D341Med (cell line): ENCODE measurements around the gene RALGAPA2.
A peak's percentile ranks its signal among the peaks of the same experiment; 100 is the strongest.

Experiments used
- DNase-seq: peaks from one replicate; pipeline ENCODE4 v3.0.0; 2012; ENCODE audit warnings: low spot score

RALGAPA2 gene

GRCh38 chr20:20399531-20400500 lies 312.6 kb downstream of the RALGAPA2 start:
- DNase-seq, result no peak

GRCh38 chr20:20398123-20398522 lies 314.3 kb downstream of the RALGAPA2 start:
- DNase-seq, result no peak

GRCh38 chr20:20396794-20397193 lies 315.6 kb downstream of the RALGAPA2 start:
- DNase-seq, result no peak

- no peak for DNase-seq
Measured at GRCh38 chr20:20395903-20396568, 316.4 kb downstream of the RALGAPA2 start.

- no peak for DNase-seq
Measured at GRCh38 chr20:20395087-20395486, 317.4 kb downstream of the RALGAPA2 start.

GRCh38 chr20:20393207-20394120 lies 319.0 kb downstream of the RALGAPA2 start:
- DNase-seq, result no peak

- no peak for DNase-seq
Measured at GRCh38 chr20:20391766-20392165, 320.7 kb downstream of the RALGAPA2 start.

- no peak for DNase-seq
Measured at GRCh38 chr20:20391115-20391514, 321.3 kb downstream of the RALGAPA2 start.

- DNase-seq, result no peak
Measured at GRCh38 chr20:20390393-20390792, 322.1 kb downstream of the RALGAPA2 start.

GRCh38 chr20:20386192-20386591 lies 326.3 kb downstream of the RALGAPA2 start:
- no peak for DNase-seq

- no peak for DNase-seq
Measured at GRCh38 chr20:20375862-20376261, 336.6 kb downstream of the RALGAPA2 start.

GRCh38 chr20:20373091-20373571 lies 339.3 kb downstream of the RALGAPA2 start:
- DNase-seq, result no peak

- DNase-seq, result no peak
Measured at GRCh38 chr20:20371681-20372080, 340.8 kb downstream of the RALGAPA2 start.

- DNase-seq, result no peak
Measured at GRCh38 chr20:20371083-20371482, 341.4 kb downstream of the RALGAPA2 start.

GRCh38 chr20:20370094-20370575 lies 342.3 kb downstream of the RALGAPA2 start:
- DNase-seq, result no peak

- peak; percentile 73 for DNase-seq
Measured at GRCh38 chr20:20369250-20370093, 343.0 kb downstream of the RALGAPA2 start.

GRCh38 chr20:20368418-20369249 lies 343.8 kb downstream of the RALGAPA2 start:
- peak; percentile 76 for DNase-seq

- DNase-seq, result peak; percentile 96
Measured at GRCh38 chr20:20367575-20368417, 344.6 kb downstream of the RALGAPA2 start, which contains the start of gene INSM1. Gene INSM1 (plus strand): TSS chr20:20368104. CDS start chr20:20368268, 164 bp downstream.
